CD14-positive monocyte (primary cell): ENCODE results near the gene MS4A15. TPM values are rescaled to one million over a fixed set of nuclear protein-coding genes. Genes with fewer than 3 reads are reported as not detected.

Source experiments
- DNase-seq, 3 donors: peaks; one replicate each; pipeline ENCODE4 v3.0.0-alpha.2; 2011 to 2022
- H2AFZ ChIP-seq: 2 replicates; pipeline ENCODE4 v1.6.0; 2012; ENCODE audit warnings: mild to moderate bottlenecking, low read depth, low read length, inconsistent platforms; ENCODE audit not compliant: insufficient read depth, poor library complexity, severe bottlenecking
- H3K27ac ChIP-seq, 2 donors: 1 replicate in 1 of 2; 2 replicates in 1 of 2; pipeline ENCODE4 v1.5.1; 2012 to 2013; ENCODE audit warnings: low read length in 2 of 2, control low read depth in 1 of 2, inconsistent platforms in 1 of 2, low read depth in 1 of 2, mild to moderate bottlenecking in 1 of 2
- H3K27me3 ChIP-seq, 2 donors: one replicate each; pipeline versions ENCODE4 v1.6.0 to v1.6.1; 2011 to 2013; ENCODE audit warnings: low read length in 2 of 2; ENCODE audit not compliant: control insufficient read depth in 2 of 2, insufficient read depth in 2 of 2
- H3K36me3 ChIP-seq, 2 donors: replicated peaks in 1 of 2; 1 replicate in 1 of 2; 2 replicates in 1 of 2; pipeline versions ENCODE4 v1.5.1 to v1.6.1; 2012 to 2013; ENCODE audit warnings: low read length in 2 of 2, control low read depth in 1 of 2, inconsistent platforms in 1 of 2, mild to moderate bottlenecking in 1 of 2; ENCODE audit not compliant: insufficient read depth in 2 of 2, control insufficient read depth in 1 of 2
- H3K4me1 ChIP-seq, 2 donors: 1 replicate in 1 of 2; 2 replicates in 1 of 2; pipeline versions ENCODE4 v1.5.1 to v1.6.1; 2012 to 2013; ENCODE audit warnings: low read length in 2 of 2, control low read depth in 1 of 2, inconsistent platforms in 1 of 2, mild to moderate bottlenecking in 1 of 2, moderate library complexity in 1 of 2; ENCODE audit not compliant: insufficient read depth in 2 of 2, control insufficient read depth in 1 of 2
- H3K4me2 ChIP-seq: replicated peaks from 2 replicates; pipeline ENCODE3; 2012; ENCODE audit warnings: low read length, moderate library complexity, mild to moderate bottlenecking; ENCODE audit not compliant: poor library complexity, severe bottlenecking; ENCODE audit errors: extremely low read depth
- H3K4me3 ChIP-seq, 3 experiments: fragments of 200-600 bp in 1 of 3; sonication (generic) in 1 of 3; replicated peaks in 1 of 3; 1 replicate in 2 of 3; 2 replicates in 1 of 3; pipeline ENCODE4 v1.5.1; 2011 to 2013; ENCODE audit warnings: low read length in 3 of 3, mild to moderate bottlenecking in 3 of 3, control low read depth in 2 of 3, low read depth in 2 of 3, inconsistent platforms in 1 of 3, moderate library complexity in 1 of 3
- H3K79me2 ChIP-seq: 2 replicates; pipeline ENCODE4 v1.6.0; 2012; ENCODE audit warnings: mild to moderate bottlenecking, control low read depth, inconsistent platforms, low read length, moderate library complexity; ENCODE audit not compliant: insufficient read depth
- H3K9ac ChIP-seq: 2 replicates; pipeline ENCODE4 v1.6.0; 2017; ENCODE audit warnings: low read length, mild to moderate bottlenecking; ENCODE audit not compliant: insufficient read depth, poor library complexity, severe bottlenecking
- H3K9me3 ChIP-seq, 2 donors: replicated peaks in 1 of 2; 1 replicate in 1 of 2; 2 replicates in 1 of 2; pipeline versions ENCODE4 v1.5.1 to v1.6.1; 2012 to 2013; ENCODE audit warnings: low read length in 2 of 2, control low read depth in 1 of 2; ENCODE audit not compliant: control insufficient read depth in 1 of 2, insufficient read depth in 1 of 2
- H4K20me1 ChIP-seq: 2 replicates; pipeline ENCODE4 v1.6.0; 2012; ENCODE audit warnings: mild to moderate bottlenecking, low read length, control low read depth, moderate library complexity; ENCODE audit not compliant: insufficient read depth
- H3K27ac Mint-ChIP-seq, 7 donors: one replicate each; pipeline ENCODE4 v1.8.0; 2020; ENCODE audit warnings: mild to moderate bottlenecking in 7 of 7, mixed read lengths in 7 of 7, moderate library complexity in 6 of 7, inconsistent platforms in 2 of 7
- H3K27me3 Mint-ChIP-seq, 3 donors: one replicate each; pipeline ENCODE4 v1.8.0; 2021 to 2022; ENCODE audit warnings: low read depth in 3 of 3, mild to moderate bottlenecking in 3 of 3, mixed read lengths in 3 of 3, moderate library complexity in 3 of 3, inconsistent platforms in 1 of 3
- H3K36me3 Mint-ChIP-seq, 2 donors: one replicate each; pipeline ENCODE4 v1.8.0; 2020; ENCODE audit warnings: mixed read lengths in 2 of 2, inconsistent platforms in 1 of 2, mild to moderate bottlenecking in 1 of 2
- H3K4me1 Mint-ChIP-seq: one replicate; pipeline ENCODE4 v1.8.0; 2020; ENCODE audit warnings: mild to moderate bottlenecking, mixed read lengths
- H3K4me3 Mint-ChIP-seq, 2 donors: one replicate each; pipeline ENCODE4 v1.8.0; 2020; ENCODE audit warnings: mild to moderate bottlenecking in 2 of 2, mixed read lengths in 2 of 2, moderate library complexity in 1 of 2
- H3K9me3 Mint-ChIP-seq, 7 donors: one replicate each; pipeline ENCODE4 v1.8.0; 2020 to 2022; ENCODE audit warnings: mixed read lengths in 7 of 7, mild to moderate bottlenecking in 6 of 7, moderate library complexity in 6 of 7, inconsistent platforms in 2 of 7
- CTCF ChIP-seq: fragments of 200-600 bp; IDR thresholded peaks from one replicate; pipeline ENCODE4 v1.8.0; 2022; ENCODE audit warnings: antibody characterized with exemption, mild to moderate bottlenecking
- WGBS: methylation state at CpG from one replicate; pipeline ENCODE4 v1.1.5; 2013; ENCODE audit warnings: missing lambda C conversion rate; ENCODE audit not compliant: insufficient coverage; 5-methylcytosine and 5-hydroxymethylcytosine counted together
- intact Hi-C, 2 donors: fragments of 100-400 bp; cut with micrococcal nuclease; formaldehyde crosslinking; loops; one replicate each; pipeline versions ENCODE4 v1.15.0 to v1.15.1; 2023
- polyA plus RNA-seq, 3 donors: library from polyadenylated mRNA; depleted of rRNA in 1 of 3; unstranded in 2 of 3; stranded (reverse) in 1 of 3; fragments of 300-500 nt in 2 of 3; fragments of >200 nt in 1 of 3; fragmentation: Illumina TruSeq in 2 of 3; gene quantifications; 1 replicate in 2 of 3; 2 replicates in 1 of 3; pipeline ENCODE4 v1.2.3, GENCODE V29; 2012 to 2021

Gene MS4A15
- polyA plus RNA-seq, 3 donors = not detected

GRCh38 chr11:60750911-60751310 is 5.8 kb upstream of the MS4A15 start:
- no peak overlapping the region for H3K27ac Mint-ChIP-seq
- H3K9me3 ChIP-seq = no peaks in the 10 kb centered on the region
- no peak for TF ChIP-seq CTCF
- H3K36me3 ChIP-seq = no peaks in the 10 kb centered on the region
- peaks cover 3% of the 10 kb centered on the region for H3K4me1 Mint-ChIP-seq
- no peaks in the 10 kb centered on the region for H3K4me1 ChIP-seq
- no peaks in the 10 kb centered on the region for H3K27me3 ChIP-seq
- H3K9ac ChIP-seq = no peak overlapping the region
- H3K4me3 ChIP-seq = no peak overlapping the region
- H3K79me2 ChIP-seq = no peaks in the 10 kb centered on the region
- H3K36me3 Mint-ChIP-seq = no peaks in the 10 kb centered on the region
- H4K20me1 ChIP-seq = no peaks in the 10 kb centered on the region
- no peak overlapping the region for H3K4me2 ChIP-seq
- H3K27me3 Mint-ChIP-seq = peaks cover 11 to 16% (median 15%) of the 10 kb centered on the region in 3 donors
- no peak overlapping the region for H3K4me3 Mint-ChIP-seq
- no peak for DNase-seq
- intact Hi-C loops = no loop called here
- 100% methylated on average over 1 of the region's 3 CpGs for WGBS
- H3K9me3 Mint-ChIP-seq = peaks cover 0 to 5% (median 3%) of the 10 kb centered on the region in 7 donors
- H2AFZ ChIP-seq = no peak overlapping the region
- H3K27ac ChIP-seq = no peak overlapping the region

DNA sequence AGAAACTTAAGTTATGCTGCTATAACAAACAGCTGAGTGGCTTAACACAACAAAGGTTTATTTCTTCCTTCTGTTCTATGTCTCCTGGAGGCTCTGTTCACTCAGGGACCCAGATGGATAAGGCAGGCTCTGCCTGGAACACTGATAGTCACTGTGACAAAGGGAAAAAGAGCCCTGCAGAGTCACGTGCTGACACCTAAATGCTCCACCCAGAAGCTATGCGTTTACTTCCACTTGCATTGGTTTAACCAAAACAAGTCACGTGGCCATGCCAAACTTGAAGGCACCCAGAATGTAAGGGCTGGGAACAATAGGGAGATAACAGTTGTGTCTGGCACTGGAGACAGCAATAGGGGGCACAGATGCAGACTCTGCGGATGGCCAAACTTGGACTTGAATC is 3.4 kb upstream of the MS4A15 start:
- Histone ChIP-seq H3K4me1 (no peaks in the 10 kb centered on the region), H3K27me3 (peaks cover 2 to 4% of the 10 kb centered on the region in 2 donors), H3K9ac (no peak overlapping the region), H3K4me2 (no peak overlapping the region), H3K9me3 (no peaks in the 10 kb centered on the region), H3K36me3 (no peaks in the 10 kb centered on the region), H2AFZ (no peak overlapping the region), H3K4me3 (no peak overlapping the region), H3K27ac (no peak overlapping the region), H3K79me2 (no peaks in the 10 kb centered on the region), H4K20me1 (no peaks in the 10 kb centered on the region)
- Mint-ChIP-seq H3K9me3 (peaks cover 0 to 2% (median 0%) of the 10 kb centered on the region in 7 donors), H3K27me3 (peaks cover 13 to 23% (median 21%) of the 10 kb centered on the region in 3 donors), H3K36me3 (no peaks in the 10 kb centered on the region), H3K27ac (no peak overlapping the region), H3K4me1 (no peaks in the 10 kb centered on the region), H3K4me3 (no peak overlapping the region)
- no peak for TF ChIP-seq CTCF
- no peak for DNase-seq
- 49% methylated on average over 3 of the region's 4 CpGs for WGBS
- intact Hi-C loops = no loop called here
